ENCODE measurements around the gene AADACL3. TPM values are rescaled to one million over a fixed set of nuclear protein-coding genes. Genes with fewer than 3 reads are reported as not detected.

Gene AADACL3
- total and polyA plus RNA-seq, 2 of the 13 experiments (the other 11 are each of a cell fraction or from before 2014, with no cell fraction given), result not detected

DNA sequence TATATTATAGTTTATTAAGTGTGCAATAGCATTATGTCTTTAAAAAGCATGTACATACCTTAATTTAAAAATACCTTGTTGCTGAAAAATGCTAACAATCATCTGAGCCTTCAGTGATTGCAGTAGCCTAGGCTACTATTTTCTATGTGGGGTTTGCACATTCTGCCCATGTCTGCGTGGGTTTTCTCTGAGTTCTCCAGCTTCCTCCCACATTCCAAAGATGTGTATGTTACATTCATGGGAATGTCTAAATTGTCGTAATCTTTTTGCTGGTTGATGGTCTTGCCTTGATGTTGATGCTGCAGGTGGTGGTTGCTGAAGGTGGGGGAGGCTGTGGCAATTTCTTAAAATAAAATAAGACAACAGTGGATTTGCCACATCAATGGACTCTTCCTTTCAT is 12.5 kb downstream of the AADACL3 start (continued):
- TF ChIP-seq, protein P1, sequence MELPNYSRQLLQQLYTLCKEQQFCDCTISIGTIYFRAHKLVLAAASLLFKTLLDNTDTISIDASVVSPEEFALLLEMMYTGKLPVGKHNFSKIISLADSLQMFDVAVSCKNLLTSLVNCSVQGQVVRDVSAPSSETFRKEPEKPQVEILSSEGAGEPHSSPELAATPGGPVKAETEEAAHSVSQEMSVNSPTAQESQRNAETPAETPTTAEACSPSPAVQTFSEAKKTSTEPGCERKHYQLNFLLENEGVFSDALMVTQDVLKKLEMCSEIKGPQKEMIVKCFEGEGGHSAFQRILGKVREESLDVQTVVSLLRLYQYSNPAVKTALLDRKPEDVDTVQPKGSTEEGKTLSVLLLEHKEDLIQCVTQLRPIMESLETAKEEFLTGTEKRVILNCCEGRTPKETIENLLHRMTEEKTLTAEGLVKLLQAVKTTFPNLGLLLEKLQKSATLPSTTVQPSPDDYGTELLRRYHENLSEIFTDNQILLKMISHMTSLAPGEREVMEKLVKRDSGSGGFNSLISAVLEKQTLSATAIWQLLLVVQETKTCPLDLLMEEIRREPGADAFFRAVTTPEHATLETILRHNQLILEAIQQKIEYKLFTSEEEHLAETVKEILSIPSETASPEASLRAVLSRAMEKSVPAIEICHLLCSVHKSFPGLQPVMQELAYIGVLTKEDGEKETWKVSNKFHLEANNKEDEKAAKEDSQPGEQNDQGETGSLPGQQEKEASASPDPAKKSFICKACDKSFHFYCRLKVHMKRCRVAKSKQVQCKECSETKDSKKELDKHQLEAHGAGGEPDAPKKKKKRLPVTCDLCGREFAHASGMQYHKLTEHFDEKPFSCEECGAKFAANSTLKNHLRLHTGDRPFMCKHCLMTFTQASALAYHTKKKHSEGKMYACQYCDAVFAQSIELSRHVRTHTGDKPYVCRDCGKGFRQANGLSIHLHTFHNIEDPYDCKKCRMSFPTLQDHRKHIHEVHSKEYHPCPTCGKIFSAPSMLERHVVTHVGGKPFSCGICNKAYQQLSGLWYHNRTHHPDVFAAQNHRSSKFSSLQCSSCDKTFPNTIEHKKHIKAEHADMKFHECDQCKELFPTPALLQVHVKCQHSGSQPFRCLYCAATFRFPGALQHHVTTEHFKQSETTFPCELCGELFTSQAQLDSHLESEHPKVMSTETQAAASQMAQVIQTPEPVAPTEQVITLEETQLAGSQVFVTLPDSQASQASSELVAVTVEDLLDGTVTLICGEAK (IDR thresholded peaks at IDR 0.05), result no peak
- TF ChIP-seq, protein P1 (CRISPR knock-in tag; IDR thresholded peaks at IDR 0.05), result no peak
- TF ChIP-seq PAF1 (CRISPR knock-in tag; IDR thresholded peaks at IDR 0.05), result no peak
- TF ChIP-seq CHD2 (IDR thresholded peaks at IDR 0.05; ENCODE audit: low read depth, low read length), result no peak
- no peak for TF ChIP-seq ZNF256 (CRISPR knock-in tag; conservative IDR thresholded peaks at IDR 0.05)
- TF ChIP-seq AGO1 (IDR thresholded peaks at IDR 0.05; ENCODE audit: low read depth, low read length, poor library complexity, severe bottlenecking), result no peak
- no peak for TF ChIP-seq ZNF607 (CRISPR knock-in tag; IDR thresholded peaks at IDR 0.05; ENCODE audit: borderline replicate concordance)
- TF ChIP-seq ZMAT3 (CRISPR knock-in tag; conservative IDR thresholded peaks at IDR 0.05), result no peak
- TF ChIP-seq TCF12 (IDR thresholded peaks at IDR 0.05), result no peak
- TF ChIP-seq TCF12 (CRISPR knock-in tag; IDR thresholded peaks at IDR 0.05), result no peak
- TF ChIP-seq ATAD3A (CRISPR knock-in tag; IDR thresholded peaks at IDR 0.05), result no peak
- no peak for TF ChIP-seq HNRNPUL1 (IDR thresholded peaks at IDR 0.05; ENCODE audit: low read depth, low read length)
- TF ChIP-seq KAT2B (IDR thresholded peaks at IDR 0.05; ENCODE audit: borderline replicate concordance, low read depth, low read length), result no peak

All from HepG2 (cell line).